ENCODE measurements around the gene POLR1B. TPM values are rescaled to one million over a fixed set of nuclear protein-coding genes. Genes with fewer than 3 reads are reported as not detected.

The POLR1B gene
- total and polyA plus RNA-seq, 2 of the 13 experiments (the other 11 are each of a cell fraction or from before 2014, with no cell fraction given): 18.3 to 46.0 TPM

DNA sequence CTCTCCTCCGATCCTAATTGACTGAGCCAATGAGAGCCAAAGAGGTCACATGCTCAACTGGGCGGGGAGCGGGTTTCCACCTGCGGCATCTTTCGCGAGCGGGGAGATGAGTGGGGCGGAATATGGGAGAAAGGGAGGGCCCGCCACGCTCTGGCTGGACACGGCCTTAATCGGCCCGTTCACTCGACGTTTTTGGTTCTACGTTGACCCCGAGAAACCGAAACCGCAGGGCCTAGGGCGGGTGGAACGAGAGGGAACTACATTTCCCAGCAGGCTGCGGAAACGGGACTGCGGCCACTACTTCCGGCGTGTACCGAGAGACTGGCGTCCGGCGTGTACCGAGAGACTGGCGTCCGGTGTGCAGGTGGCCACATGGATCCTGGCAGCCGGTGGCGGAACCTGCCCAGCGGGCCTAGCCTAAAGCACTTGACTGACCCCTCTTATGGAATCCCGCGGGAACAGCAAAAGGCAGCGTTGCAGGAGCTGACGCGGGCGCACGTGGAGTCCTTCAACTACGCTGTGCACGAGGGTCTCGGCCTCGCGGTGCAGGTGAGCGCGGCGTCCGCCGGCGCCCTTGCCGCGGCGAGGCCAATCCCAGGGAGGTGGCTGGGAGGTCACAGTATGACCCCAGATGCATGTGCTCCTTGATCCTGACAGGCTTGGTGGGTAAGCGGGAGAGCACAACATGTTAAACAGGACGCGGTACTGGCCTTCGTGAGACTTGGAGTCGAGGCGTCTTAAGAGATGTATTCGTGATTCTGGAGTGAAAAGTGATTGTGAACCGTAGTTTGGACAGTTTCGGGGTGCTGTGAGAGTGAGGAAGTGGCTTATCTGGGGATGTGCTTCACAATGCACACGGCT lies at the start of gene POLR1B (continued):
- TF ChIP-seq ZNF468 (CRISPR knock-in tag; IDR thresholded peaks at IDR 0.05) (0 out of 2 replicates have a peak, but pooled peaks have one; percentile 5), SATB2 (CRISPR knock-in tag; IDR thresholded peaks at IDR 0.05) (no peak), KDM6A (CRISPR knock-in tag; IDR thresholded peaks at IDR 0.05; ENCODE audit: low read depth) (no peak), FOXA1 (IDR thresholded peaks at IDR 0.05) (no peak), FOXA1 (CRISPR knock-in tag; IDR thresholded peaks at IDR 0.05) (peak; percentile 47; the same call in 1 of the 2 replicates), HOXA9 (CRISPR knock-in tag; IDR thresholded peaks at IDR 0.05; ENCODE audit: borderline replicate concordance) (no peak; the same call in 1 of the 2 replicates), BRD4 (CRISPR knock-in tag; IDR thresholded peaks at IDR 0.05) (peak; percentile 98), GPN1 (CRISPR knock-in tag; IDR thresholded peaks at IDR 0.05; ENCODE audit: borderline replicate concordance) (peak; percentile 88; the same call in 1 of the 2 replicates), ARNT (IDR thresholded peaks at IDR 0.05) (no peak), NCOA1 (CRISPR knock-in tag; IDR thresholded peaks at IDR 0.05) (peak; percentile 84; the same call in 1 of the 2 replicates), CEBPG (CRISPR knock-in tag; IDR thresholded peaks at IDR 0.05) (no peak), ZBTB1 (CRISPR knock-in tag; IDR thresholded peaks at IDR 0.05; ENCODE audit: borderline replicate concordance) (peak; percentile 90), HDAC2 (CRISPR knock-in tag; IDR thresholded peaks at IDR 0.05) (peak; percentile 82), KDM3A (CRISPR knock-in tag; IDR thresholded peaks at IDR 0.05; ENCODE audit: low read depth) (peak; percentile 25; the same call in 1 of the 2 replicates), MZF1 (CRISPR knock-in tag; IDR thresholded peaks at IDR 0.05; ENCODE audit: borderline replicate concordance) (peak; percentile 96), FOSL2 (CRISPR knock-in tag; IDR thresholded peaks at IDR 0.05) (no peak; the same call in 1 of the 2 replicates), ZNF724P (CRISPR knock-in tag; IDR thresholded peaks at IDR 0.05; ENCODE audit: borderline replicate concordance) (peak; percentile 87; the same call in 1 of the 2 replicates), ZNF589 (CRISPR knock-in tag; conservative IDR thresholded peaks at IDR 0.05) (no peak; the same call in 1 of the 2 replicates), ZNF331 (CRISPR knock-in tag; IDR thresholded peaks at IDR 0.05) (peak; percentile 78), MATR3 (CRISPR knock-in tag; IDR thresholded peaks at IDR 0.05) (no peak), FOXK2 (IDR thresholded peaks at IDR 0.05) (no peak), FOXK1 (CRISPR knock-in tag; IDR thresholded peaks at IDR 0.05; ENCODE audit: borderline replicate concordance, low read depth) (peak; percentile 70), NFIC (IDR thresholded peaks at IDR 0.05; ENCODE audit: low read length) (peak; percentile 62; the same call in 1 of the 2 replicates), FOXM1 (CRISPR knock-in tag; IDR thresholded peaks at IDR 0.05) (peak; percentile 90), ZNF335 (CRISPR knock-in tag; IDR thresholded peaks at IDR 0.05) (peak; percentile 81), CREM (IDR thresholded peaks at IDR 0.05) (peak; percentile 94), CREM (CRISPR knock-in tag; IDR thresholded peaks at IDR 0.05) (no peak), ZNF124 (CRISPR knock-in tag; IDR thresholded peaks at IDR 0.05) (peak; percentile 56; the same call in 1 of the 2 replicates)
- TF ChIP-seq, protein P1, sequence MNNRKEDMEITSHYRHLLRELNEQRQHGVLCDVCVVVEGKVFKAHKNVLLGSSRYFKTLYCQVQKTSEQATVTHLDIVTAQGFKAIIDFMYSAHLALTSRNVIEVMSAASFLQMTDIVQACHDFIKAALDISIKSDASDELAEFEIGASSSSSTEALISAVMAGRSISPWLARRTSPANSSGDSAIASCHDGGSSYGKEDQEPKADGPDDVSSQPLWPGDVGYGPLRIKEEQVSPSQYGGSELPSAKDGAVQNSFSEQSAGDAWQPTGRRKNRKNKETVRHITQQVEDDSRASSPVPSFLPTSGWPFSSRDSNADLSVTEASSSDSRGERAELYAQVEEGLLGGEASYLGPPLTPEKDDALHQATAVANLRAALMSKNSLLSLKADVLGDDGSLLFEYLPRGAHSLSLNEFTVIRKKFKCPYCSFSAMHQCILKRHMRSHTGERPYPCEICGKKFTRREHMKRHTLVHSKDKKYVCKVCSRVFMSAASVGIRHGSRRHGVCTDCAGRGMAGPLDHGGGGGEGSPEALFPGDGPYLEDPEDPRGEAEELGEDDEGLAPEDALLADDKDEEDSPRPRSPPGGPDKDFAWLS (CRISPR knock-in tag; IDR thresholded peaks at IDR 0.05; ENCODE audit: borderline replicate concordance): 0 out of 2 replicates have a peak, but pooled peaks have one; percentile 76
- TF ChIP-seq, protein P2, sequence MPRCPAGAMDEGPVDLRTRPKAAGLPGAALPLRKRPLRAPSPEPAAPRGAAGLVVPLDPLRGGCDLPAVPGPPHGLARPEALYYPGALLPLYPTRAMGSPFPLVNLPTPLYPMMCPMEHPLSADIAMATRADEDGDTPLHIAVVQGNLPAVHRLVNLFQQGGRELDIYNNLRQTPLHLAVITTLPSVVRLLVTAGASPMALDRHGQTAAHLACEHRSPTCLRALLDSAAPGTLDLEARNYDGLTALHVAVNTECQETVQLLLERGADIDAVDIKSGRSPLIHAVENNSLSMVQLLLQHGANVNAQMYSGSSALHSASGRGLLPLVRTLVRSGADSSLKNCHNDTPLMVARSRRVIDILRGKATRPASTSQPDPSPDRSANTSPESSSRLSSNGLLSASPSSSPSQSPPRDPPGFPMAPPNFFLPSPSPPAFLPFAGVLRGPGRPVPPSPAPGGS (CRISPR knock-in tag; IDR thresholded peaks at IDR 0.05): peak; percentile 98
- TF ChIP-seq, protein P3, sequence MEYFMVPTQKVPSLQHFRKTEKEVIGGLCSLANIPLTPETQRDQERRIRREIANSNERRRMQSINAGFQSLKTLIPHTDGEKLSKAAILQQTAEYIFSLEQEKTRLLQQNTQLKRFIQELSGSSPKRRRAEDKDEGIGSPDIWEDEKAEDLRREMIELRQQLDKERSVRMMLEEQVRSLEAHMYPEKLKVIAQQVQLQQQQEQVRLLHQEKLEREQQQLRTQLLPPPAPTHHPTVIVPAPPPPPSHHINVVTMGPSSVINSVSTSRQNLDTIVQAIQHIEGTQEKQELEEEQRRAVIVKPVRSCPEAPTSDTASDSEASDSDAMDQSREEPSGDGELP (IDR thresholded peaks at IDR 0.05; ENCODE audit: borderline replicate concordance, low read depth): peak; percentile 79; the same call in 1 of the 2 replicates

All from HepG2 (cell line).